Measurements from ENCODE around the gene TMEM222. TPM values are rescaled to one million over a fixed set of nuclear protein-coding genes. Genes with fewer than 3 reads are reported as not detected.

The TMEM222 gene
- total and polyA plus RNA-seq, 2 of the 4 experiments (the other 2 are of a cell fraction), result 19.9 to 54.1 TPM

GRCh38 chr1:27301582-27302199 lies 20.3 kb upstream of the TMEM222 start:
- no peak overlapping the region for H3K18ac ChIP-seq (ENCODE audit: low read depth, low read length)
- ChIA-PET CTCF (interaction anchor here (0.5 to 7.1 kb wide), 8 partner anchors 13 to 244 kb away, joined by 3 to 79 read pairs (median 4); no protein-coding TSS in a partner anchor), POLR2A (ENCODE audit: unreplicated experiment) (no interaction called here)
- H3K4me1 ChIP-seq (ENCODE audit: control insufficient read depth, insufficient read depth, low read length), result peaks cover 27% of the 10 kb centered on the region
- TF ChIP-seq RAD21 (IDR thresholded peaks at IDR 0.05; ENCODE audit: low read length), result no peak
- no peak for TF ChIP-seq POLR2A (IDR thresholded peaks at IDR 0.05; ENCODE audit: low read depth, low read length)
- no peak for TF ChIP-seq USF2 (IDR thresholded peaks at IDR 0.05; ENCODE audit: low read depth, low read length)
- TF ChIP-seq RFX5 (IDR thresholded peaks at IDR 0.05; ENCODE audit: low read depth, low read length), result no peak
- TF ChIP-seq CTCF (conservative IDR thresholded peaks at IDR 0.05; ENCODE audit: low read depth, low read length), result no peak
- TF ChIP-seq BHLHE40 (IDR thresholded peaks at IDR 0.05; ENCODE audit: low read depth, low read length), result no peak
- TF ChIP-seq SMC3 (IDR thresholded peaks at IDR 0.05; ENCODE audit: low read depth, low read length), result no peak
- peaks cover 13% of the 10 kb centered on the region for H3K9me1 ChIP-seq (ENCODE audit: insufficient read depth, low read length)
- 0 out of 2 replicates have a peak, but pooled peaks cover 4% of the 10 kb centered on the region for H4K20me1 ChIP-seq (ENCODE audit: insufficient read depth, low read length)
- ATAC-seq (ENCODE audit: low read depth), result no peak
- H2BK15ac ChIP-seq (ENCODE audit: low read depth, low read length), result no peak overlapping the region
- H3K4me2 ChIP-seq (ENCODE audit: low read depth, low read length), result no peak overlapping the region
- 74% methylated on average over 4 of the region's 10 CpGs; no CpG with 5 or more reads in 1 of the 2 experiments for WGBS, 2 experiments (ENCODE audit: extremely low coverage in 2 of 2, insufficient read length in 1 of 2)
- dilution Hi-C loops (cut with HindIII; ENCODE audit: low sequenced_read_pairs, unreplicated experiment) (no loop called here), intact Hi-C loops (cut with micrococcal nuclease) (loop anchor here (2.0 kb wide), 2 partner anchors 65 to 361 kb away; partner anchors contain the start of gene MAP3K6), in situ Hi-C loops (cut with MboI; ENCODE audit: low sequenced_read_pairs) (loop anchor here (5.0 kb wide), 2 partner anchors 91 to 306 kb away; partner anchors contain the start of gene GPR3)
- H3K4me3 ChIP-seq (ENCODE audit: insufficient read depth, low read depth, low read length), result no peak overlapping the region
- H3K14ac ChIP-seq (replicated peaks; ENCODE audit: low read depth, low read length), result no peak overlapping the region
- H3K56ac ChIP-seq (ENCODE audit: extremely low read depth, insufficient read depth, low read length), result no peak overlapping the region
- DNase-seq, result no peak
- H3K23ac ChIP-seq (ENCODE audit: low read depth, low read length), result no peak overlapping the region
- peak overlapping the region; percentile 55 to 91; a peak in 2 of 4 replicates for H4K8ac ChIP-seq (ENCODE audit: low read depth in 2 of 2, low read length in 2 of 2)
- H4K5ac ChIP-seq (ENCODE audit: low read depth, low read length), result no peak overlapping the region
- H3K4ac ChIP-seq (ENCODE audit: low read depth, low read length), result peak overlapping the region; percentile 92
- peak overlapping the region; percentile 34; the same call in 1 of the 2 replicates for H3K9ac ChIP-seq (ENCODE audit: low read depth, low read length)
- no TSS peak for BruUV-seq (replicated peaks)
- no peaks in the 10 kb centered on the region for H3K27me3 ChIP-seq (ENCODE audit: control insufficient read depth, insufficient read depth, low read length)
- peaks cover 0 to 21% of the 10 kb centered on the region in 2 experiments; a peak in 2 of 4 replicates for H3K79me1 ChIP-seq (ENCODE audit: low read depth in 1 of 2, low read length in 2 of 2)
- peaks cover 14% of the 10 kb centered on the region; the same call in 1 of the 2 replicates for H3K36me3 ChIP-seq (ENCODE audit: control insufficient read depth, insufficient read depth, low read length)
- H2AFZ ChIP-seq (replicated peaks; ENCODE audit: low read length, poor library complexity), result no peak overlapping the region
- peak overlapping the region; percentile 74; the same call in 1 of the 2 replicates for H3K27ac ChIP-seq (ENCODE audit: insufficient read depth, low read length)
- peak overlapping the region; percentile 94 for H2AK9ac ChIP-seq (replicated peaks; ENCODE audit: low read depth, low read length, poor library complexity)
- H2BK120ac ChIP-seq (ENCODE audit: low read depth, low read length), result 0 out of 2 replicates have a peak overlapping the region, but pooled peaks have one; percentile 85
- H2AK5ac ChIP-seq (ENCODE audit: low read depth, low read length), result peak overlapping the region; percentile 92; the same call in 1 of the 2 replicates
- peak overlapping the region; percentile 74 for H2BK5ac ChIP-seq (ENCODE audit: low read depth, low read length, poor library complexity, severe bottlenecking)
- no peak overlapping the region for H4K91ac ChIP-seq (ENCODE audit: insufficient read depth, low read depth, low read length)
- H2BK20ac ChIP-seq (ENCODE audit: low read depth, low read length), result 0 out of 2 replicates have a peak overlapping the region, but pooled peaks have one; percentile 60
- no peaks in the 10 kb centered on the region for H3K9me3 ChIP-seq (ENCODE audit: control insufficient read depth, insufficient read depth, low read length)

Data from IMR-90 (cell line).